SKM-1 treated with dmso at 0.1 percent for 144 hours (cell line): ENCODE data around the gene NLRP4.

Source experiments
- DNase-seq: peaks from one replicate; lab custom pipeline; 2025; ENCODE audit not compliant: unreplicated experiment; lab: John Stamatoyannopoulos, UW

Gene NLRP4

GRCh38 chr19:55836340-55836739 lies at the start of gene NLRP4:
TSS of gene NLRP4 (plus strand) at chr19:55836540. CDS start at chr19:55852081, 15,541 bp downstream.
- no peak for DNase-seq

GRCh38 chr19:55795021-55795420 lies 41.3 kb upstream of the NLRP4 start:
- DNase-seq, result no peak

DNA sequence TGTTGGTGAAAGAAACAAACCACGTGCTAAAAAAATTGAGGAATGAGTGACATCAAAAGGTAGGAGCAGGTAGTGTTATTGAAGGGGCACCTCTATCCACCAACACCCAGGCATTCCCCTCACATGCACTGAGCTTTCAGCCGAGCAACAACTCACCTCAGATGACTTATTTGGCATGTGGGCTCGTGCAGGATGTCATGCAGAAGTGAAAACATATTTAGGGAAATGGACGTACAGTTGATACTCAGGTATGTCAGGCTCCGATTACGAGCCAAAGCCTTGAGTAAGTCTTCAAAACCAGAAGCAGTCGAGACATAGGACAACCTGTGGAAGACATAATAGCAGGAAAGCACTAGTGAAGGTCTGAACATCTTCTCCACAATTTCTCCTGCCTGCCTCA lies 34.9 kb upstream of the NLRP4 start:
- no peak for DNase-seq

DNA sequence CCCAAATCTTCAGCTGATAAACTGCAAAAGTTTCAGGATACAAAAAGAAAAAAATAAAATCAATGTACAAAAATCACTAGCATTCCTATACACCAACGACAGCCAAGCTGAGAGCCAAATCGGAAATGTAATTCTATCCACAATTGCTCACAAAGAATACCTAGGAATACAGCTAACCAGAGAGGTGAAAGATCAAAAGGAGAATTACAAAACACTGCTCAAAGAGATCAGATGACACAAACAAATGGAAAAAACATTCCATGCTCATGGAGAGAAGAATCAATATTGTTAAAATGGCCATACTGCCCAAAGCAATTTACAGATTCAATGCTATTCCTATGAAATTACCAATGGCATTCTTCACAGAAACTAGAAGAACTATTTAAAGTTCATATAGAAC lies 34.1 kb upstream of the NLRP4 start:
- no peak for DNase-seq

DNA sequence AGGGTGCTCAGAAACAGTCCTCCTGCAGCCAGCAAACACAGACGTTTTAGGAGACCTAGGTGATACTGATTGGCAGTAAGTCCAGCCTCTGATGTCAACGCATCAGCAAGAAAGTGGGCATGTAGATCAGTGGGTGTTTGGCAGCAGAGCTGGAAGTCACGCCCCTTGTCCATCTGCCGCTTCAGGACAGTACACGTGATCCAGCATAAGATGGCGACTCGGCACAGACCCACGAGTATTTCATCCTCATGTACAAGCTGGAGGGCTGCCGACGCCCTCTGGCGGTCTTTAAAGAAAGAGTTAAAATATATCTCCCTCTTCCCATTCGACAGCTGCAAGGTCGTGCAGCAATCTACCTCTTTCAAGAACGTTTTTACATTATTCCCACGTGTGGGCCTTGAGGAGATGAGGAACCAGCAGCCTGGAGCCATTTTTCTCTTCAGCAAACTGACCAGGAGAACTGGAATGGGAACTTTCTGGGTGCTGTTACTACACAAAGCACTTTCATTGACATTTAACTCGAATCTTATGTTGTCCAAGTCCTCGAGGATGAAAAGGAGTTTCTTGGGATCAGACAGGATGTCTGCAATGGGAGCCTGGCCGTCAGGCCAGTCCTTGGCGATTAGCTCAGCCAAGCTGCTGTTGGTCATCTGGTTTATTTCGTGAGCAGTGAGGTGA lies 26.8 kb upstream of the NLRP4 start:
- DNase-seq, result peak; percentile 15

- DNase-seq, result no peak
Observed at GRCh38 chr19:55811340-55811739, 25.0 kb upstream of the NLRP4 start.

GRCh38 chr19:55812449-55812848 lies 23.9 kb upstream of the NLRP4 start:
- no peak for DNase-seq

DNA sequence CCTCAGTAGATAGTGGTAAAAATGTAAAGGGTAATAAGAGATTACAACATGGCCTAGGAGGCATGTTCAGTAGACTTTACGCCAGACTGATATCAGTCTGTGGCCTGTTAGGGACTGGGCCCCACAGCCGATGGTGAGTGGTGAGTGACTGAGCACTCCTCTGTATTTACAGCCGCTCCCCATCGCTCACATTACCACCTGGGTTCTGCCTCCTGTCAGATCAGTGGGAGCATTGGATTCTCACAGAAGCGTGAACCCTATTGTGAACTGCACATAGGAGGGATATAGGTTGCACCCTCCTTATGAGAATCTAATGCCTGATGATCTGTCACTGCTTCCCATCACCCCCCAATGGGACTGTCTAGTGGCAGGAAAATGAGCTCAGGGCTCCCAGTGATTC lies 22.4 kb upstream of the NLRP4 start:
- no peak for DNase-seq

- DNase-seq, result no peak
Observed at GRCh38 chr19:55820037-55820436, 16.3 kb upstream of the NLRP4 start.

DNA sequence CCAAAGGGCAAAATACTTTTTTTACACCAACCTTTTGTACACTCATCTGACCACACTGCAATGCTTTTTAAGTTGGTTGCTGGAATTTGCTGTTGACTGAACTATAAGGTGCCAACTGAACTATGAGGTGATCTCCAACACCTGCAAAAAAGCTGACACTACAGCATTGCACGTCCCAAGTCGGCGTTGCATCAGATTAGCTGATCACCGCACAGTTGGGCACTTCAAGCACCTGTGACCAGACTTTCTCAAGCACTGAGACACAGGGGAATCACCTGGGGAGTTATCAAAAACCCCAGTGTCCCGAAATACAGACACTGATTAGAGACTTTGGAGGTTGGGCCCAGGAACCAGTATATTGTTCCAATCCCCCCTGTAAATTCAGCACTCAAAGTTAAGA lies 5.7 kb upstream of the NLRP4 start:
- no peak for DNase-seq

GRCh38 chr19:55831846-55832245 lies 4.5 kb upstream of the NLRP4 start, which contains the start of gene NLRP11:
TSS of gene NLRP11 (minus strand) at chr19:55831999. CDS start at chr19:55818174, 13,825 bp downstream.
- no peak for DNase-seq

DNA sequence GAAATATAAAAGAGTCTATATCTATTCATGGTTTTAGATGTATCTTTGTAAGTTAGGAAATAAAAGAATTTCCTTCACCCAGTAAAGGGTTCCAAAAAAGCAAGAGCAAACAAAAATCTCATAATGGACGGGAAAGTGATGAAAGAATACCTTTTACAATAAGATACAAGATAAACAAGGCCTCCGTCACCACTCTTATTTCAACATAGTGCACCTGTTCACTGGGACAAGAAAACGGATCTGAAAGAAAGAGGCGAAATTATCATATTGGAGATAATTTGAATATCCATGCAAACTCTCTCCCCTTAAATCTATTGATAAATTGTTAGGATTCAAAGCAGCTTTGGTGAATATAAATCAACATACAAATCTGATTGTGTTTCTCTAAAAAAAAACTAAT lies 3.7 kb upstream of the NLRP4 start:
- no peak for DNase-seq

DNA sequence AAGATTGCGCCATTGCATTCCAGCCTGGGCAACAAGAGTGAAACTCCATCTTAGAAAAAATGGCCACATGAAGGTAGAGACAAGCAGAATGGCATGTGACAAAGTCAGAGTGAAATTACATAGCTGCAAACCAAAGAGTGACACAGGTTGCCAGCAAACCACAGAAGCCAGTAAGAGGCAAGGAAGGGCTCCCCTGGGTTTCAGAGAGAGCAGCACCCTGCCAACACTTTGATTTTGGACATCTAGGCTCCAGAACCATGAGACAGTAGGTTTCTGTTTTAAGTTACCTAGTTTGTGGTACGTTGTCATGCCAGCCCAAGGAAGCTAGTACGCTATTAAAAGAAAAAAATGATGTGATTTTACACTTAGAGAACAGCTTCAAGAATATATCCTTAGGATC lies 1.9 kb downstream of the NLRP4 start:
- DNase-seq, result no peak

- no peak for DNase-seq
Observed at GRCh38 chr19:55838906-55839305, 2.6 kb downstream of the NLRP4 start.

DNA sequence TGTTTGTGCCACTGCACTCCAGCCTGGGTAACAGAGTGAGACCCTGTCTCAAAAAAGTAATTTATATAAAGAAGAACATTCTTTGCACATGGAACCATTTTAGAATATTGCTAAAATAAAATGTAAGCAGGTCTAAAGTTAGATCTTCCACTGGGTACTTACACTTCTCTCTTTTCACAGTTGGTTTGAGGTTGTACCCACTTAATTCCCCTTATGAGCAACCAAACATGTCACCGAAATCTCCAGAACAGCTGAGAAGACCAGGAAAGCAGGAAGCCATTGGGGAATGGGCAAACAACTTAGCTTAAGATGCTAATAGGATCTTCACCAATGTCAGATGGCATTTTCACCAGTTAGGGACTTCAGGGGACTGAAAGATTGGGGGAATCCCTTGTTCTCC lies 18.8 kb downstream of the NLRP4 start:
- no peak for DNase-seq

GRCh38 chr19:55857149-55857548 lies 20.8 kb downstream of the NLRP4 start:
- DNase-seq, result no peak

DNA sequence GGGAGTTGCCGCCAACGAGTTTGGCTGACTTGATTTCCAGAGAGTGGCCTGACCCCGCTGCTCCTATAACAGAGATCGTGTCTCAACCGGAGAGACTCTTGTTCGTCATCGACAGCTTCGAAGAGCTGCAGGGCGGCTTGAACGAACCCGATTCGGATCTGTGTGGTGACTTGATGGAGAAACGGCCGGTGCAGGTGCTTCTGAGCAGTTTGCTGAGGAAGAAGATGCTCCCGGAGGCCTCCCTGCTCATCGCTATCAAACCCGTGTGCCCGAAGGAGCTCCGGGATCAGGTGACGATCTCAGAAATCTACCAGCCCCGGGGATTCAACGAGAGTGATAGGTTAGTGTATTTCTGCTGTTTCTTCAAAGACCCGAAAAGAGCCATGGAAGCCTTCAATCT lies 21.6 kb downstream of the NLRP4 start:
- DNase-seq, result no peak

DNA sequence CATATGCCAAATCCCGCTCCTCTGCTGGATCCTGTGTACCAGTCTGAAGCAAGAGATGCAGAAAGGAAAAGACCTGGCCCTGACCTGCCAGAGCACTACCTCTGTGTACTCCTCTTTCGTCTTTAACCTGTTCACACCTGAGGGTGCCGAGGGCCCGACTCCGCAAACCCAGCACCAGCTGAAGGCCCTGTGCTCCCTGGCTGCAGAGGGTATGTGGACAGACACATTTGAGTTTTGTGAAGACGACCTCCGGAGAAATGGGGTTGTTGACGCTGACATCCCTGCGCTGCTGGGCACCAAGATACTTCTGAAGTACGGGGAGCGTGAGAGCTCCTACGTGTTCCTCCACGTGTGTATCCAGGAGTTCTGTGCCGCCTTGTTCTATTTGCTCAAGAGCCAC lies 22.1 kb downstream of the NLRP4 start:
- no peak for DNase-seq

DNA sequence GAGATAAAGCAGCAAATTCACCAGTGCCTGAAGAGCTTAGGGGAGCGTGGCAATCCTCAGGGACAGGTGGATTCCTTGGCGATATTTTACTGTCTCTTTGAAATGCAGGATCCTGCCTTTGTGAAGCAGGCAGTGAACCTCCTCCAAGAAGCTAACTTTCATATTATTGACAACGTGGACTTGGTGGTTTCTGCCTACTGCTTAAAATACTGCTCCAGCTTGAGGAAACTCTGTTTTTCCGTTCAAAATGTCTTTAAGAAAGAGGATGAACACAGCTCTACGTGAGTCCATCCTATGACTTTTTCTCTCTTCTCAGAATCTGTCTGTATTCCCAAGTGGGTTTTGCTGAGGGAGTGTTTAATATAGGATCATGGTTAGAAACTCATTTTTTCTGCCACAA lies 22.6 kb downstream of the NLRP4 start:
- no peak for DNase-seq

DNA sequence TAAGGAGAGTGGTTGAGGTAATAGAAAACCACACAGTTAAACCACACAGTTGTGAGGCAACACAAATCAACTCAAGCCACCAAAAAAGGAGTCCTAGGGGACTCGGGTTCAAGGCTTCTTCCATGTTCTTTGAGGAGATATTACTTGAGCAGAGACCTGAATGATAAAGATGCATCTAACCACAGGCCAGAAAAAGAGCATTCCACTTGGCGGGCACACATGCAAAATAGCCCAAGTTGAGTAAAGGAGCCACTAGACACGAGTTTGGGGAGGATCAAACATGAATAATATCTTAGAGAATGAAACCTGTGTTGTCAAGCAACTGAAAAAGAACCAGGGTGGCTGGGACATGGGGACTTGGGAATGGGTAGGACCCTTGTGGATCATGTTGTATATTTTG lies 30.2 kb downstream of the NLRP4 start:
- no peak for DNase-seq

- DNase-seq, result no peak
Observed at GRCh38 chr19:55867101-55867500, 30.8 kb downstream of the NLRP4 start.

DNA sequence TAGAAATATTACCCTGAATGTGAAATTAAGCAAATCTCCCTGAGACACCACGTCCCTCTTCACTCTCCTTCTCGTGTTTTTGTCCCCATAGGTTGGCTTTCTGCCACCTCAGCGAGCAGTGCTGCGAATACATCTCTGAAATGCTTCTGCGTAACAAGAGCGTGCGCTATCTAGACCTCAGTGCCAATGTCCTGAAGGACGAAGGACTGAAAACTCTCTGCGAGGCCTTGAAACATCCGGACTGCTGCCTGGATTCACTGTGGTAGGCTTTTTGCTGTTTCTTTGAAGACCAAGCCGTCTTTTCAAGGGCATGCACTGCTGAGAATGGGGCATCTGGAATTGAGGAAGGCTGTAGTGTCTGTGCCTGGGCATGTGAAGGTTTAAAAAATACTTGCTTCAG lies 34.4 kb downstream of the NLRP4 start:
- DNase-seq, result no peak

- DNase-seq, result no peak
Observed at GRCh38 chr19:55877211-55877610, 40.9 kb downstream of the NLRP4 start.
